ENCODE data around the gene SNX32.

SNX32 gene

DNA sequence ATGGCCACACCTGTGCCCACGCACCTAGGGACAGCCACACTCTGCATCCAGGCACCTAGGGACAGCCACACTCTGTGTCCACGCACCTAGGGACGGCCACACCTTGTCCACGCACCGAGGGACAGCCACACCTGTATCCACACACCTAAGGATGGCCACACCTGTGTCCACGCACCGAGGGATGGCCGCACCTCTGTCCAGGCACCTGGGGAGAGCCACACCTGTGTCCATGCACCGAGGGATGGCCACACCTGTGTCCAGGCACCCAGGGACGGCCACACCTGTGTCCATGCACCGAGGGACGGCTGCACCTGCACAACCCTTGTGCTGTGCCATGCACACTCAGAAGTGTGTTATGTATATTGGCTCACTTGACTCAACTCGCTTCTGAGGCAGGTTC, 36.1 kb upstream of the SNX32 start:
- DNase-seq: no peak

- no peak for DNase-seq
Measured at GRCh38 chr11:65798882-65799281, 34.9 kb upstream of the SNX32 start.

GRCh38 chr11:65801153-65801987, 32.4 kb upstream of the SNX32 start:
- no peak for DNase-seq

- no peak for DNase-seq
Measured at GRCh38 chr11:65802841-65803240, 30.9 kb upstream of the SNX32 start.

DNA sequence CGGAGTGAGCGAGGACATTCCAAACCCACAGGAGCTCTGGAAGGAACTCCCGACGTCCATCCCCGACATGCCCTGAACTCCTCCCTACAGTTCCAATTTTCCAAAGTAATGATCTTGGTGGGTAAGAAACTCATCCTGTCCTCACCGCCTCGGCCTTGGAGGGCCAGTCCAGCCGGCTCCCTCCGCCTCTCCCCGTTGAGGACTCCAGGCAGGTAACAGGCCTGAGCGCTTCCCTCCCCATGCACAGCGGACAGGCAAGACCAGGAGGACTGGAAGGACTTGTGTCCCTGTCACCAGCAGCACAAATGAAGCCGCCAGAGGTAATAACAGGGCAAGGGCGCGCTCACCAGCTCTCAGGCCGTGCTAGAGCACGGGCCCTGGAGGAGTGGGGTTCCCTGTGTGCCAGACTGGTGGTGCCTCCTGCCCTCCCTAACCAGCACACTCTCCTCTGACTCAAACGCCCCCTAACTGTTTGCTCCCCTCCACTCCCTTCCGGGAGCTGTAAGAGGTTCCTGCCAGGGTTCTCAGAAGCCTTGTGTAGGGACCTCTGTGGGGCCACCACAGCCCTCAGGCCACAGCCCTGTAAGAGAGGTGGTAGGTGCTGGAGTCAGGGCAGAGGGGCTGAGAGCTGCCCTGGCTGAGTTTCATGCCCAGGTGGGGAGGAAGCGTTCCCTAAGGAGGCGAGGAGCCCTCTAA, 29.8 kb upstream of the SNX32 start:
- no peak for DNase-seq

- no peak for DNase-seq
Measured at GRCh38 chr11:65806979-65807378, 26.8 kb upstream of the SNX32 start.

GRCh38 chr11:65808744-65809341, 24.9 kb upstream of the SNX32 start:
- no peak for DNase-seq

GRCh38 chr11:65809496-65809895, 24.3 kb upstream of the SNX32 start:
- no peak for DNase-seq

DNA sequence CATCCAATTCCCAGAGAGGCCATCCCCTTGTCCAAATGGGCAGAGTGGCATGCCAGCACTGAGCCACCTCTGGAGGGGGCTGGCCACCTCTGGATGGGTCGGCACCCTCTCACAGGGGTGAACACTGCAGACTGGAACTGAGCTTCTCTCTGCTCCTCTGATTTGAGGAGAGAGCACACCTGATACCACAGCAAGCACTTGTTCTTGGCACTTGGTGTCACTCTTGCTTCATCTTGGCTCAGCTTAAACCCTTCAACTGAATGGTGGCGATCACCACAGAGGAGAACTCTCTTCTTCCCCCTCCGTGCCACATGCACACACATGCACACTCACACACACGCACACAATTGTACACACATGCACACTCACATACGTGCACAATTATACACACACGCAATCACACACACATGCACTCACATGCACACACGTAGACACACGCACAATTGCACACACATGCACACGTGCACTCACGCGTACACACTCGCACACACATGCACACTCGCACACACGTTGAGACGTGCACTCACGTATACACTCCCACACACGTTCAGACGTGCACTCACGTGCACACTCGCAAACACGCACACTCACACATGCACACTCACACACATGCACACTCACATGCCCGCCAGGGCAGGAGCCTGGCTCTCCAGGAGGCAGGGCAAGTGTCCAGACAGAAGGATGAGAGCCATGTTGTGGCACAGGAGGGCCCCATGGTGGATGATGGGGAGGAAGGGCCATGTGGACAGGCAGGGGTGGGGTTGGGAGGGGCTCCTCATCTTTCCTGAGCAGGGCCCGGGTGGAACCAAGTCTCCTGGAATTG, 23.5 kb upstream of the SNX32 start:
- DNase-seq: no peak

- DNase-seq: no peak
Measured at GRCh38 chr11:65811764-65812475, 21.8 kb upstream of the SNX32 start.

- no peak for DNase-seq
Measured at GRCh38 chr11:65814131-65814985, 19.4 kb upstream of the SNX32 start.

GRCh38 chr11:65814986-65815565, 18.7 kb upstream of the SNX32 start:
- no peak for DNase-seq

GRCh38 chr11:65816696-65817095, 17.1 kb upstream of the SNX32 start:
- no peak for DNase-seq

- DNase-seq: no peak
Measured at GRCh38 chr11:65817312-65817834, 16.4 kb upstream of the SNX32 start.

DNA sequence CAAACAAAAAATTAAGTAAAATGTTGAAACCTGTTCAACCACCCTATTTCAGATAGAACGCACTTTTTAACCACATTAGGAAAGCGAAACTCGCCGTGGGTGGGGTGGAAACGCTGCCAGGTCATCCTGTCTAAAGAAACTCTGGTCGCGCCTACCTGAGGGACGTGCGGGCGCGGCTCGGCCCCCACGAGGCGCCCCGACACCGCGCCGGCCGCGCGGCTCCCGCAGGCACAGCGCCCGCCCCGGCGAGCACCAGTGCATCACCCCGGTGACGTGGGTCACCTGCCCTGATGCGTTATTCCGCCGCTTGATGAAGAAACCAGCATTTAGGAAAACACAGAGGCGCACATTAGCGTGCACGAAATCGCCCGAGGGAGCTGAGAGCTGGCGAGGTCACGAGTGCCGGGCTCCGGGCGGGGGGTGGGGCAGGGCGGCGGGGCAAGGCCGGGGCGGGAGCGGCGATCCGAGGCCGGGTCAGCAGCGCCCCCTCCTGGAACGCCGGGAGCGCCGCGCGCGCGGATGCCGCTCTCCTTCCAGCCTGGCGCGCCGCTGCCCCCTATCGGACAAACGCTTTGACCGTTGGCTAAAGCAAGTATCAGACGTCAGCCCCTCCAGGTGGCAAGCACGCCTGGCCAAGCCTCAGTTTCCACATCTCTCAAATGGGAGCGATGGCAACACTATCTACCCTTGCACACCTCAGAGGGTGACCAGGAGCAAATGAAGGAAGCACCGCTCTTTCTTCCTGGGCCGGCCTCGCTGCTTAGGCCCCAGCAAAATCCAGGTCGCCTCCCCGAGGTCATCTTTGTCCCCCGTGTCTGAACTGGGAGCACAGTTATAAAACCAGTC, 15.7 kb upstream of the SNX32 start:
- peak; percentile 94 for DNase-seq

GRCh38 chr11:65821107-65821506, 12.7 kb upstream of the SNX32 start:
- DNase-seq: no peak

GRCh38 chr11:65822776-65823528, 10.8 kb upstream of the SNX32 start:
- no peak for DNase-seq

DNA sequence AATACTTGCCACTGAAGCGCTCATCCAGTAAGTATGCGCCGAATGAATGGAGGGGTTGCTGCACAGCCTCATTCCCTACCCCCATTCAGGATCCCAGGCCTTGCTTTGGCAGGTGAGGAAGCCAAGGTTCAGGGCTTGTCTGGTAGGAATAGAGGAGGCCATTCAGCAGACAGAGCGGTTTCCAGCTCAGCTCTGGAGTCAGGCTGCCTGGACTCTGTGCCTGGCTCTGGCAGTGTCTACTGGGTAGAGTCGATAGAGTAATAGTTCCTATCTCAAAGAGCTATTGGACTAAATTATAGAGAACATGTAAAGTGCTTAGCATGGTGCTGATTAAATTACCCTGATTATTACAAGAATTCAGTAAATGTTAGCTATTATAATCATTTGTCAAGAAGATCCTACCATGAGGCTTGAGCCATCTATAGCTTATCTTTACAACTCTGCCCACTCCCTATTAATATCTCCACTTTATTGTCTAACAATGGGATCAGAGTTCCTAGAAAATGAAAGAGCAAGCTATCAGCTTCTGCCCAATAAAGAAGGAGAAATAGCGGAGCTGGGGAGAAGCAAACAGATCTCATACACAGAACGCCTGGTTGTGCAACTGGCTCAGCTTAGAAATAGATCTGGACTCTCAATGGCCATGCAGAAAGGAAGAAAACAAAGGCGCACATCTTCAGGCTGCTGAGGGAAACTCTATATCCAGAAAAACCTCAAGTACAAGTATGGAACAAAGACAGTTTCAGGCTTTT, 6.6 kb upstream of the SNX32 start:
- DNase-seq: no peak

All from femur (tissue), 1 donor.